Dermis blood vessel endothelial cell (primary cell): ENCODE results near the gene WSB1. TPM values are rescaled to one million over a fixed set of nuclear protein-coding genes. Genes with fewer than 3 reads are reported as not detected.
"Not testable (repeated sequence)": the region's sequence is repeated elsewhere in the genome, so short reads cannot be mapped to it uniquely, and the experiment has no call there.

ENCODE experiments used
- DNase-seq: peaks from one replicate; pipeline ENCODE4 v3.0.0; 2010
- total RNA-seq: library from RNA; depleted of rRNA; stranded (reverse); fragments of >200 nt; gene quantifications from 2 replicates; pipeline ENCODE4 v1.2.3, GENCODE V29; 2014

Gene WSB1
- total RNA-seq, 1 donor from 2014 or later: 783 TPM

- DNase-seq: peak; percentile 53
These were observed 24.3 kb downstream of the WSB1 start for GRCh38 chr17:27318228-27318627.

- DNase-seq: no peak
These were observed 24.7 kb downstream of the WSB1 start for GRCh38 chr17:27318633-27319032.

DNA sequence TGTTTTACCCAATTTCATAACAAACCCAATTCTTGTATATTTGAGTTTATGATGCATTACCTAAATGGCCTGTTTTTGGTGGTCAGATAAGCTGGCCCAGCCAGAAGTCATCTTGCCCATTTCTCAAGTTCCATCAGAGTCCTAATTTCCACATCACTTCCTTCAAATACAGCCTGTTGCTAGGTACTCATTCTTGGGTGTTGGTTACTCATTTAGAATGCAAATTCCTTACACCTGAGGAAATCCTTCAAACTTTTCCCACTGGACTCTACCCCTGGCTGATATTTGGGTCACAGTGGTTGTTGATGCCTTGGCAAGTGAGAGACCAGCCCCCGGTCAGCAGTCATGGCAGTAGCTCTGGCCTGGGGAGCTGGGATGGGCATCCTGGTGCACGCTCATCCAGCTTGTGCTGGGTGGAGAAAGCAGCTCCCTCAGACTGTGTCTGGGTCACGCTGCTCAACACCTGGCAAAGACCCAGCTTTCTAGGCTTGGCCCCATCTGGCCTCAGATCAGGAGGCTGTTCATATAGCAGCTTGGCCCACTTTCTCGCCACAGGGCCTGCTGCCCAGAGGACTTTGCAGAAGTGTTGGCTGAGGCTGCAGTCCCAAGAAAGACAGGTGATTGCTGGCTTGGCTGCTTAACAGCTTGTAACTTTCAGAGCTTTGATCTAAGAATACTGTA is 25.8 kb downstream of the WSB1 start:
- DNase-seq: peak; percentile 37

- DNase-seq: no peak
These were observed 26.3 kb downstream of the WSB1 start for GRCh38 chr17:27320222-27320560.

DNA sequence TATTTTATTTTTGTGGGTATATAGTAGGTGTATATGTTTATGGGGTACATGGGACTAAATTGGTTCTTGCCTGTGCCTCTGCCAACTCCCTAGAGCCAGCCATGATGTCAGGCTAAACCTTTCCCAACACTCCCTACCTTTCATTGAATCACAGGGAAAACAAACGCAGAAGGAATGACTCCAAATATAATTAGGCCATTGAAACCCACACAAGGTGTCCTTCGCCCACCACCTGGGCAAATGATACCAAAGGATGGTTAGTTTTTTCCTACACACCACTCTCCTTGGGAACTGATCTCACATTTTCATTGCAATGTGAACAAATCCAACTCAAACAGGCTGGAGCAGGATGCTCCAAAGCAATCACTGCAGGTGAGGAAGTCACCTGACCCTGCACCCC is 27.5 kb downstream of the WSB1 start:
- DNase-seq: no peak

GRCh38 chr17:27322026-27322425 is 28.1 kb downstream of the WSB1 start:
- no peak for DNase-seq

- DNase-seq: peak; percentile 28
These were observed 29.0 kb downstream of the WSB1 start for GRCh38 chr17:27322690-27323508.

GRCh38 chr17:27323538-27324215 is 29.8 kb downstream of the WSB1 start:
- peak; percentile 74 for DNase-seq

DNA sequence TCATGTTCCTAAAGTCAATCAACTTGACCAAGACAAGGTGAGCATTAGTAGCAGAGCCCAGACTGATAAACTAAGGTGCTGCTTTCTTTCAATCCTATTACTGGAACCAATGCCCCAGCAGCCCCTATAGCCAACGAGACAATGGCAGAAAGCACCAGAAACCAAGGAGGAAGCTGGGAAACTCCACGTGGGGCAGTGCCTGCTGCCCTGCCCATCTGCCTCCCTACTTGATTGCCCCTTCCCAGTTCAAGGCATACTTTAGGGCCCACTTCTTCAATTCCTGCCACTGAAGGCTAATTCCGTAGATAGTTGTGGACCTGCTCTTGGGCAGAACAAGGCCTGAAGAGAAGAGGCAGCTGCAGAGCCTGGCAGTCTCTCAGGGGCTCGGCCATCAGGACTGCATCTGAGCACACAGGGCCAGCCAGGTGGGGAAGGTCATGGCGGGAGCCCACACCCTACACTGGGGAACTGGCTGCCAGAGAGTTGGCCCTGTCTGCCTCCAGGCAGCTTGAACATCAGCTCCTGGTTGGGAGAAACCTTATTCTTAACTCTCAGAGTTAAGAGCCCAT is 30.9 kb downstream of the WSB1 start:
- DNase-seq: no peak

DNA sequence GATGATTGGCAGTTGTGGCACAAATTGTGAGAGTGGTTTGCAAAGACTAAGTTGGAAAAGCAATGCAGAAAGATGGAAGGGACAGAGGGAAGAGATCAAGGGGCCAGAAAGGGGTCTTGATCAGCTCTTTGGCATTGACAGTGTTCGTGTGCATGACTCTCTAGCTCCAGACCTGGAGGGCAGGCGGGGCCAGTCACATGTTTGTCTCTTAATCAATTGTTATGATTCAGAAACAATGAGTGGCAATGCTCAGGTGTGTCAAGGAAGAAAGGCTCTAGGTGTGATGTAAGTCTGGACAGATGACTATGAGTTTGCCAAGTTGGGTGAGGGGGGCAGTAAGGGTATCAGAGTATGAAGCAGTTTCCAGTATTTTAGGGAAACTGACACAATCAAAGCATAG is 32.1 kb downstream of the WSB1 start:
- no peak for DNase-seq

DNA sequence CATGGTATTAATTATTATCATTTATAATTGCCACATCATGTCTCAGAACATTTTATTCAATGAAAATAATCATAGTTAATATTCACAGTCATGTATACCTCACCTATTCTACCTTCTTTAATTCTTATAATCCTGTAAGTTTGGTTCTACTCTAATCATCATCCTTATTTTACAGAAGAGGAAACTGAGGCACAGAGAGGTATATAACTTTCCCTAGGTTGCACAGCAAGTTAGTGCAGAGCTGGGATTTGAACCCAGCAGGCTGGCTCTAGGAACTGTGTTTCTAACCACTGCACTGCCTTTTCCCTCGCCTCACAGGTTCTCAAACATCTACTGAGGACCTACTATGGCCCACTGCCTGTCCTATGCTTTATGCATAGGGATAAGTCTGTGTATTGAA is 32.7 kb downstream of the WSB1 start:
- no peak for DNase-seq

DNA sequence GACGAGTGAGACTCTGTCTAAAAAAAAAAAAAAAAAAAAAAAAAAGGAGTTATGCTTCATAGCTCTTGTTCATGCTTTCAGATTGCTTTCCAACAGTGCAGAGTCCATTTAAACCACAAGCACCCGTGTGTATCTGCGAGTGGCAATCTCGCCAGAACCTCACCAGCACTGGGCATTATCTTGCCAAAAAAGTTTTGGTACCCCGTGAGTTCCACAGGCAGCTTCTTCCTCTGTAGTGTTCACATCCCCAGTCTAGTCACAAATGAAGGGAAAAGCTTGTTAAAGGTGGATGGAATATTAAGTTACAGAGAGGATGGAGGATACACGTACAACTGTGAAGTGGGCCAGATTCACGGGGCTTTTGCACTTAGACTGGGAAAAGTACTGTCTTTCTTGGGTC is 33.5 kb downstream of the WSB1 start:
- DNase-seq: no peak

DNA sequence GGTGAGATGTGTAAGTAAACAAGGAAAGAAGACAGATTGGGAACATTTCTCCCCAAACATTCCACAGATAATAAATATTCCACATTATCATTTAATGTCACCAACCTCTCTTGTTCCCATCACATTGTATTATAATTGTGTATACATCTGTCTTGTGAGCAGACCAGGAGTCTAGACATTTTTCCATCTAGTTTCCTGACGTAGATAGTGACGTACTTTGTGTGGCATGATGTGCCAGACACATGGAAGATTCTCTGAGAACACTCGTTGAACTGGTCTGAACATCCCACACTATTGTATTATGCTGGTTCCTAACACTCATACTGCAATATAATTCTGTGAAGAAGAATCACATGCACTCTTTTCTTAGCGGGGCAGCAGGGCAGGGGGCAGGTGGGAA is 34.0 kb downstream of the WSB1 start:
- no peak for DNase-seq

GRCh38 chr17:27328686-27329085 is 34.8 kb downstream of the WSB1 start:
- DNase-seq: not testable (repeated sequence)

DNA sequence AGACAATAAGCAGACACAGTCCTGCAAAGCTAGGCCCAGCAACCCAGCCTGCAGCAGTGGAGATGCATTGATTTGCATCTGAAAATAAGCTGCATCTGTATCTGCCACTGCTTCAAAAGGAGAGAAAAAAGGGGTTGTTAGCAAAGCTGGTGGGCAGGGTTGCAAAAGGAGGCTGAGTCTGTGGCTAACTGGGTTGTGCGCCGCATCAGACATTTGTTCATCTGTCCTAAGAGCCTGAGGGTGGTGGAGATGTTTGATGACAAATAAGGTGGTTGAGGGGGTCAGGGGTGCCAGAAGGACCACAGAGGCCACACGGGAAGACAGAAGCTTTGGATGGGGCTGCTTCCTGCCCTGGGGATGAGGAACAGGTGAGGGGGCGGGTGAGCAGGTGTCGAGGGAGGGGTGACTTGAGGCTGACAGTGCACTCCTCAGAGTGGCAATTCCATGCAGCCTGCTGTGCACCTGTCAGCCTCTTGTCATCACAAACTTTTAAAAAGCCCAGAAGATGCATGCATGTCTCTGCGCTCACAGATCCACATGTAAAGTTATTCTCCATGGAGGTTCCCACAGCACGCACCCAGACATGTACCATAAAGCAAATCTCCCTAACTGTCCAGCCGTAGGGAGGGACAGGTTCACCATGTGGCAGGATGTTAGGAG is 35.4 kb downstream of the WSB1 start:
- DNase-seq: no peak

- DNase-seq: no peak
These were observed 38.1 kb downstream of the WSB1 start for GRCh38 chr17:27332047-27332393.

- peak; percentile 98 for DNase-seq
These were observed 38.8 kb downstream of the WSB1 start for GRCh38 chr17:27332485-27333409.

DNA sequence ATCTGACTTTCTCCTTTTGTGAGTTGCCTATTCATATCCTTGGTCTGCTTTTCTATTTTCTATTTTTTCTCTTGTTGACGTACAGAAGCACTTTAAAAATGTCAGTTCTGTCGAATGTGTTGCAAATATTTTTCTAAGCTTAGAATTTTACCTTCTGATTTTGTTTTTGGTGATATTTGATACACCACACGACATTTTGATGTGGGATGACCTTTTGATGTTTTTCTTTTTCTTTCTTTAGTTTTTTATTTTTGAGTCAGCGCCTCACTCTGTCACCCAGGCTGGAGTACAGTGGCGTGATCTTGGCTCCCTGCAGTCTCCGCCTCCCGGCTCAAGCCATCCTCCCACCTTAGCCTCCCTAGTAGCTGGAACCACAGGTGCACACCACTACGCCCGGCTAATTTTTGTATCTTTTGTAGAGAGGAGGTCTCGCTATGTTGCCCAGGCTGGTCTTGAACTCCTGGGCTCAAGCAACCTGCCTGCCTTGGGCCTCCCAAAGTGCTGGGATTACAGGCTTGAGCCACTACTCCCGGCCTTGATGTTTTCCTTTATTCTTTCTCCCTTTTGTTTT is 39.6 kb downstream of the WSB1 start:
- no peak for DNase-seq

GRCh38 chr17:27336184-27336583 is 42.3 kb downstream of the WSB1 start:
- no peak for DNase-seq

- no peak for DNase-seq
These were observed 44.6 kb downstream of the WSB1 start for GRCh38 chr17:27338536-27338985.

- no peak for DNase-seq
These were observed 45.4 kb downstream of the WSB1 start for GRCh38 chr17:27339198-27339835.
